GM18519 (cell line): ENCODE results near the gene SREBF1.

Experiments
- ATAC-seq: cut with Tn5 transposase; IDR thresholded peaks from one replicate; pipeline ENCODE4 v1.9.1; 2021; ENCODE audit warnings: mild to moderate bottlenecking, moderate library complexity; ENCODE audit not compliant: unreplicated experiment, low FRiP score

The SREBF1 gene

DNA sequence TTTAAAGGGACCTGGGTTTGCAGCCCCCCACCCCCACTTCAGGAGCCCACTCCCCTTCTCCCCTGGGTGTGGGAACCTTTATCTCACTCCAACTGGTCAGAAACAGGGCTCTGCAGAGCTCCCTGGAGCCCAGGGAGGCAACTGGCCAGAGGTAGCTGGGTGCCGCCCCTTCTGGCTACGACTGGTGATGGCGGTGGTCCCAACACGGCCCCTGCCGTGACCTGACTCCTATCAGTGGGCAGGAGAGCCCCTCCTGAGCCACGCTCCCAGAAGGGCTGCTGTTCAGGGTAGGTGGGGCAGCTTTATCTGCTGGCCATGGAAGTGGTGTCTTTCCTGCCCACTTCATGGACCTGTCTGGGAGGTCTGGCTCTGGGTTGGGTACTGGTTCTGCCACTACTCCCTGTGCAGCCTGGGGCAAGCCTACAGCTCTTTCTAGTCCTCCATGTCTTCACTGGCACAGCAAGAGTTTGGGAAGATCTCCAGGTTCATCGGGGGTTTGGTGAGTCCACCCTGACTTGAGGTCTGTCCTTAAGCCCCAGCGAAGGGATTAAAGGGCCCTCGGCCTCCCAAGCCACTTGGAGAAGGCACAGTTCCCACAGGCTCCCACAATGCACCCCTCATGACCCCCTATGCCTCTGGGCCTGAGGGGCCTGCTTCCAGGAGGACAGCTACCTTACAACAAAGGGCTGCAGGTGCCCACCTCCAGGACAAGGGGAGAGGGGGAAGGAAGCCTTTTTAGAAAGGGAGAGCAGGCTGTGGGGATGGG, 5.5 kb upstream of the SREBF1 start:
- no peak for ATAC-seq

- no peak for ATAC-seq
Observed at GRCh38 chr17:17841601-17842025, 4.8 kb upstream of the SREBF1 start.

- no peak for ATAC-seq
Observed at GRCh38 chr17:17840751-17841591, 4.2 kb upstream of the SREBF1 start.

GRCh38 chr17:17839791-17840707, 3.3 kb upstream of the SREBF1 start:
- peak; percentile 44 for ATAC-seq

- no peak for ATAC-seq
Observed at GRCh38 chr17:17837966-17838962, 1.5 kb upstream of the SREBF1 start.

DNA sequence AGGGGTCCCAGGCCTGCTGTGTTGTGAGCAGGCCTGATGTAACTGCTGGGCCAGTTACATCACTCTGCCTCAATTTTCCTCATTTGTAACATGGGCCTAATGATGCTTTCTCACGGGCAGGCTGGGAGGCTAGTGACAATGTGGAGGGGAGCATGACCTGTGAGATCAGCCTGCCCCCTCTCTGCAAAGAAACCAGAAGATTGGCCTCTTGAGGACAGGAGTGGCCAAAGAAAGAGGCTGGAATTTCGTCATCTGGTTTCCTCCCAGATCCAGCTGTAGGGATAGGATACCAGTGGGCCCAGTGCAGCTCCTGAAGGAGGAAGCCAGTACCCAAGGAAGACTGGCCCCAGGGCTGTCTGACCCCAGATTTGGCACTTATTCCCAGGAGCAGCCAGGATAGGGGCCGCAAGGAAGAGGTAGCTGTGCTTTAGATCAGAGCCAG, 615 bp upstream of the SREBF1 start:
- no peak for ATAC-seq

DNA sequence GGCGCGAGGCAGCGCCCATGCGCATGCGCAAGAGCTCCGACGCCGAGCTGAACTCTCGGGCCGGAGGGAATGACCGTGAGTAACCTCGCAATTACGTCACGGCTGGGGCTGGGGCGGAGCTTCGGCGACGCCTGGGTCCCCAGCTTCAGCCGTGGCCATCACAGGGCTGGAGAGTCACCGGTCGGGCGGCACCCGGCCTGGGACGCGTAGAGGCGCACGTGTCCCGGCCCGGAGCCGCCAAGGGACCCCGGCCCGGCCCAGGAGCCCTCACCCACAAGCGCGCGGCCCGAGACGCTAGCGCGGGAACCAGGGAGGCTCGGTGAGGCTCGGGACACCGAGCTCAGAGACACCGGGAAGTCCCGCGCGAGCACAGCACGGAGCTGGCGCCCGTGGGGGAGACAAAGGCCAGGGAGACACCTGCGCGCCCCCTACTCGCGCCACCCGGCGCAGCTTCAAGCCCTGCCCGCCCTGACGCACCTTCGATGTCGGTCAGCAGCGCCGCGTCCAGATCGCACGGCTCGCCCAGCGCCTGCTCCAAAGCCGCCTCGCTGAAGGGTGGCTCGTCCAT, 452 bp downstream of the SREBF1 start:
- ATAC-seq, result peak; percentile 48

GRCh38 chr17:17835415-17836249, 1.2 kb downstream of the SREBF1 start:
- no peak for ATAC-seq

DNA sequence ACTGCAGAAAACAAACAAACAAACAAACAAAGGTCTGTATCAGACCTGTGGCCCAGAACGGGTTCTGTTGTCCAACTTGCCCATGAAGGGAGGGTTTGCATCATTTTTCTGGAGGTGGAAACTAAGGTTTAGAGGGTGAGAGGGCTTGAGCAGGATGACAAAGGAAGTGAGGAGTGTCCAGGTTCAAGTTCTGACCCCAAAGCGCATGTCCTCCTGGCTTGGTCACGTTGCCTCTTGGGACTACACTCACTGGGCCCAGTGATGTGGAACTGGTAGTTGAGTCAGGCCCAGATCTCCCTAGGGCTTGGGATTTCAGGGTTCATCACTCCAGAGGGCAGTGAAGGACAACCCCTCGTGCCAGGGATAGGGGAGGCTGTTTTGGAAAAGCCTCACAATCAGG, 1.8 kb downstream of the SREBF1 start:
- ATAC-seq, result no peak

DNA sequence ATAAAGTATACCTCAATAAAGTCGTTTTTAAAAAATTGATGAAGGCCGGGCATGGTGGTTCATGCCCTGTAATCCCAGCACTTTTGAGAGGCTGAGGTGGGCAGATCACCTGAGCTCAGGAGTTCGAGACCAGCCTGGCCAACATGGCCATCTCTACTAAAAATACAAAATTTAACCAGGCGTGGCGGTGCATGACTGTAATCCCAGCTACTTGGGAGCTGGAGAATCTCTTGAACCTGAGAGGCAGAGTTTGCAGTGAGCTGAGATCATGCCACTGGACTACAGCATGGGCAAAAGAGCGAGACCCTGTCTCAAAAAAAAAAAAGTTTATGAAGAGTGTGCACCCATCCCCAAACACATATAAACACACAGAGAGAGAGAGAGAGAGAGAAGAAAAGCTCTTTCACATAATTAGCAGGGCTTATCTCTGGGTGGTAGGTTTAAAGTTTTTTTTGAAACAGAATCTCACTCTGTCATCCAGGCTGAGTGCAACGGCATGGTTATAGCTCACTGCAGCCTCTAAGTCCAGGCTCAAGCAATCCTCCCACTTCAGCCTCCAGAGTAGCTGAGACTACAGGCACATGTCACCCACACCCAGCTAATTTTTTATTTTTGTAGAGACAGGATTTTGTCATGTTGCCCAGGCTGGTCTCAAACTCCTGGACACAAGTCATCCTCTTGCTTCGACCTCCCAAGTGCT, 3.0 kb downstream of the SREBF1 start:
- ATAC-seq, result no peak

GRCh38 chr17:17832032-17832363, 4.8 kb downstream of the SREBF1 start:
- no peak for ATAC-seq

- no peak for ATAC-seq
Observed at GRCh38 chr17:17831208-17832031, 5.4 kb downstream of the SREBF1 start.

- ATAC-seq, result no peak
Observed at GRCh38 chr17:17830740-17831207, 6.0 kb downstream of the SREBF1 start.

DNA sequence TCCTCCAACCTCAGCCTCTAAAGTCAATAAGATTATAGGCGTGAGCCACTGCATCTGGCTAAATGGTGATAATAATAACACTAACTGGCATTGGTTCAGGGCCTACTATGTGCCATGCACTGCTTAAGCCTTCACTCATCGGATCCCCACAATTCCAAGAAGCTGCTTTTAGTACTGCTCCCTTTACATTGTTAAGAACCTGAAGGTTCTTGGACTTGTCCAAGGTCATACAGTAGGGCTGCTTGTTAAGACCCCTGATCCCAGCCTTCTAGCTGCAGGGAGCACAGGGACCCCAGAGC, 6.6 kb downstream of the SREBF1 start:
- ATAC-seq, result no peak

DNA sequence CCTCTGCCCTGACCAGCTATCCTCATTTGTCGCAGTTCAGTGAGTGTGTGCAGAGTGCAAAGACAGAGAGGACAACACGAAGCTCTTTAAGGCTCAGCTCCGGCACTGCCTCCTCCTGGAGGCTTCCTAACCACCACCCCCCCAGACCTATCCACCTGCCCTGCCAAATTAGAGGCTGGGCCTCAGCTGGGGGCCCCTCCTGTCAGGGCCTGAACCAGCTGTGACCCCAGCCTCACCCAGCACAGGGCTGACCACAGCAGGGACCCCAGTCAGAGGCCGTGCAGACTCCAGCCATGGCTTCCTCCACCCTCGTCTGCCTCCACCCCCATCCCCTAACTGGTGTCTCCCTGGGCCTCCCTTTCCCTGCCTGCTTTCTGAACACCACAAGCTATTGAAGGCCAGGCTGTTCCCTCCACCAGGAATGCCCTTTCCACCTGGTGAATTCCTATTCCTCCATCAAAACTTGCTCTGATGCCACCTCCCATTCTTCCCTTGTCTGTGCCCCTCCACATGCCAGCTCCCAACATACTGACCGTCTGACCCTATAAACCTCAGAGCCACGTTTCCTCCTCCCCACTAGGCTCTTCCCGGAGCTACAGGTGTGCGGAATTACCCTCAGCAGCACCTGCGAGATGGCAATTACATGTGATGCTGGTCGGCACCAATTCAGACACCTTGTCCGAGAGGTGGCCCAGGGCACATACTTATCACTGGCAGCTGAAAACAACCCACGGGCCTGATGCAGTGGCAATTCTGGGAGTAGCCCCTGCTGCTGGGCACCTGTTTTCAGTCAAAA, 8.8 kb downstream of the SREBF1 start:
- no peak for ATAC-seq
